KMS-11 (cell line): Measurements from ENCODE around the gene ATP6V0D1.

Experiments
- H2AFZ ChIP-seq: fragments of 200-600 bp; sonication (generic); 2 replicates; pipeline ENCODE4 v1.6.1; 2016; ENCODE audit warnings: antibody characterized with exemption, mixed run types, low read depth
- H3K27ac ChIP-seq: fragments of 200-600 bp; sonication (generic); 2 replicates; pipeline ENCODE4 v1.6.1; 2016; ENCODE audit warnings: mild to moderate bottlenecking, mixed run types
- H3K27me3 ChIP-seq: fragments of 200-600 bp; sonication (generic); 2 replicates; pipeline ENCODE4 v1.6.1; 2017; ENCODE audit warnings: mild to moderate bottlenecking, low read depth, mixed run types, moderate library complexity; ENCODE audit not compliant: insufficient read depth
- H3K36me3 ChIP-seq: fragments of 200-600 bp; sonication (generic); 2 replicates; pipeline ENCODE4 v1.6.1; 2017; ENCODE audit warnings: mild to moderate bottlenecking, mixed run types; ENCODE audit not compliant: insufficient read depth
- H3K4me1 ChIP-seq: fragments of 200-600 bp; sonication (generic); 2 replicates; pipeline ENCODE4 v1.6.1; 2016; ENCODE audit warnings: mild to moderate bottlenecking, low read depth, mixed run types; ENCODE audit not compliant: poor library complexity, severe bottlenecking
- H3K4me2 ChIP-seq: fragments of 200-600 bp; sonication (generic); 2 replicates; pipeline ENCODE4 v1.7.0; 2016; ENCODE audit warnings: mild to moderate bottlenecking, mixed run types
- H3K4me3 ChIP-seq: fragments of 200-600 bp; sonication (generic); IDR thresholded peaks from 2 replicates; pipeline ENCODE4 v1.6.1; 2017; ENCODE audit warnings: low read depth, low read length, mixed read lengths; ENCODE audit not compliant: insufficient read depth
- H3K79me2 ChIP-seq: fragments of 200-600 bp; sonication (generic); 2 replicates; pipeline ENCODE4 v1.6.1; 2016; ENCODE audit warnings: low read depth, mixed run types; ENCODE audit not compliant: insufficient read depth
- H3K9ac ChIP-seq: fragments of 200-600 bp; sonication (generic); 2 replicates; pipeline ENCODE4 v1.6.1; 2016; ENCODE audit warnings: mild to moderate bottlenecking, mixed run types
- H4K20me1 ChIP-seq: fragments of 200-600 bp; sonication (generic); 2 replicates; pipeline ENCODE4 v1.6.1; 2016; ENCODE audit warnings: mild to moderate bottlenecking, mixed run types; ENCODE audit not compliant: insufficient read depth
- TF ChIP-seq, protein P1 (sequence below): fragments of 200-600 bp; sonication (generic); conservative IDR thresholded peaks from 2 replicates; pipeline ENCODE4 v1.6.1; 2017; ENCODE audit warnings: low read depth, mild to moderate bottlenecking, antibody characterized with exemption, low read length, moderate library complexity, mixed read lengths

Gene ATP6V0D1

DNA sequence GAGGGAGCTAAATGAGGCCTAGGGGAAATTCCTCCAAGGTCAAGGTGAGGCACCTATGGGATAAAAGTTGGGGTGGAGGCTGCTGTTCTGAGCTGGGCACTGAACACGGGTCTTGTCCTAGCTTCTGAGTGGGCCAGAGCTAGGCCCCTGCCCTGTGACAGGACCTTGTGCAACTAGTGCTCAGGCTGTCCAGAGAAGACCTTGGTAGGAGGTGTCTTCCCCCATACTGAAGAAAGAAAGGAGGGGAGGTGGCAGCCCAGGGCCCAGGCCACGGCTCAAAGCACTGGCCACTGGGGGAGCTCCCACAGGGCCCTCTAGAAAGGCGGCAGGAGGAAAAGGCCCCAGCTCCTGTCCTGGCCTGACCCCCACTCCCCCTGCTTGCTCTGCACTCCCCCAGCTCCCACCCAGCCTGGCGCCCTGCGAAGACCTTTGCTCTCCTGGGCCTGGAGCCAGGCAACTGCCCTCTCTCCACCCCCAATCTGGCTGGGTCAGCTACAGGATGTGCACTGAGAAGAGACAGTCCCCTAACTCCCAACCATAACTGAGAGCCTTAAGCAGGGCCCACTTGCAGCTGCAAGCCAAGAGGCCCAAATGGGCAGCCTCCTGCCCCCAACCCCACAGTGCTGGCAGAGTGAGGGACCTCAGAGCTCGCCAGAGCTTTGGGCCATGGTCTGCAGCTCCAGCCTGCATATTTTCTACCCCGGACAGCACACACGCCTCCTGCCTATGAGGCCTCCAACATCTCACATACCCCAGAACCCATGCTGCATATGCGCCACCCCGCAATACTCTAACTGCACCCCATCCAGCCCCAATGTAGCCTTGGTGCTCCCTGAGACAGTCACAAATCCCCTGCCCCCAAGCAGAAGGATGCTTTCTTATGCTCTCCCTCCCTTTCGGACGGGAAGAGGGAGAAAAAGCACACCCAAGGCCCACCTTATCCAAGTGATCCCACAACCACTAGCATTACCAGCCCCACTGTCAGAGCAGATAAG, 34.7 kb downstream of the ATP6V0D1 start:
- no peak overlapping the region for H2AFZ ChIP-seq
- H3K4me3 ChIP-seq, result no peak overlapping the region
- H3K4me2 ChIP-seq, result no peak overlapping the region
- H3K9ac ChIP-seq, result no peak overlapping the region
- no peaks in the 10 kb centered on the region for H4K20me1 ChIP-seq
- H3K27me3 ChIP-seq, result no peaks in the 10 kb centered on the region
- H3K4me1 ChIP-seq, result peaks cover under 1% of the 10 kb centered on the region
- no peak overlapping the region for H3K27ac ChIP-seq
- TF ChIP-seq, protein P1, sequence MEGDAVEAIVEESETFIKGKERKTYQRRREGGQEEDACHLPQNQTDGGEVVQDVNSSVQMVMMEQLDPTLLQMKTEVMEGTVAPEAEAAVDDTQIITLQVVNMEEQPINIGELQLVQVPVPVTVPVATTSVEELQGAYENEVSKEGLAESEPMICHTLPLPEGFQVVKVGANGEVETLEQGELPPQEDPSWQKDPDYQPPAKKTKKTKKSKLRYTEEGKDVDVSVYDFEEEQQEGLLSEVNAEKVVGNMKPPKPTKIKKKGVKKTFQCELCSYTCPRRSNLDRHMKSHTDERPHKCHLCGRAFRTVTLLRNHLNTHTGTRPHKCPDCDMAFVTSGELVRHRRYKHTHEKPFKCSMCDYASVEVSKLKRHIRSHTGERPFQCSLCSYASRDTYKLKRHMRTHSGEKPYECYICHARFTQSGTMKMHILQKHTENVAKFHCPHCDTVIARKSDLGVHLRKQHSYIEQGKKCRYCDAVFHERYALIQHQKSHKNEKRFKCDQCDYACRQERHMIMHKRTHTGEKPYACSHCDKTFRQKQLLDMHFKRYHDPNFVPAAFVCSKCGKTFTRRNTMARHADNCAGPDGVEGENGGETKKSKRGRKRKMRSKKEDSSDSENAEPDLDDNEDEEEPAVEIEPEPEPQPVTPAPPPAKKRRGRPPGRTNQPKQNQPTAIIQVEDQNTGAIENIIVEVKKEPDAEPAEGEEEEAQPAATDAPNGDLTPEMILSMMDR, result no peak
- H3K79me2 ChIP-seq, result no peaks in the 10 kb centered on the region
- H3K36me3 ChIP-seq, result no peaks in the 10 kb centered on the region

DNA sequence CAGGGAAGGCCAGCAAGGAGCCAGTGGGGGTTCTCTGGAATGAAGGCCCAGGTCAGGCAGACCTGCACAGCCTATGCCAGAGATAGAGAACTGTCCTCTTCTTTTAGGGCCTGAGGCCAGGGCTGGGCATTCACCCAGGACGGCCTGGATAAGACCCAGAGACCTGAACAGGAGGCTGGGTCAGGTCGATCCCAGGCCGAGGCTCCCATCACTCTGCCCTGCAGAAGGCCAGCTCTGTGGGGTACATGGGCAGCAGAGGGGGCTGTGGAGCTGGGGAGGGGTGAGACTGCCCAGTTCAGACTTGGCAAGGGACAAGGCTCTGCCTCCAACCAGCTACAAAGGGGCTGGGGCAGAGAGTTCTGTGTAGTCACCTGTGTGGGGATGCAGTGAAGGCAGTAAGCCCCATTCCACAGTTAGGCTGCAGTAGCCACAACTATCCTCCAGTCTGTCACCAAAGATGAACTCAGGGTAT, 35.5 kb downstream of the ATP6V0D1 start:
- Histone ChIP-seq H3K4me3 (no peak overlapping the region), H3K4me1 (no peaks in the 10 kb centered on the region), H3K4me2 (no peak overlapping the region), H3K27me3 (no peaks in the 10 kb centered on the region), H3K9ac (no peak overlapping the region), H3K79me2 (no peaks in the 10 kb centered on the region), H3K27ac (no peak overlapping the region), H4K20me1 (no peaks in the 10 kb centered on the region), H2AFZ (no peak overlapping the region), H3K36me3 (no peaks in the 10 kb centered on the region)
- TF ChIP-seq, protein P1, result no peak

DNA sequence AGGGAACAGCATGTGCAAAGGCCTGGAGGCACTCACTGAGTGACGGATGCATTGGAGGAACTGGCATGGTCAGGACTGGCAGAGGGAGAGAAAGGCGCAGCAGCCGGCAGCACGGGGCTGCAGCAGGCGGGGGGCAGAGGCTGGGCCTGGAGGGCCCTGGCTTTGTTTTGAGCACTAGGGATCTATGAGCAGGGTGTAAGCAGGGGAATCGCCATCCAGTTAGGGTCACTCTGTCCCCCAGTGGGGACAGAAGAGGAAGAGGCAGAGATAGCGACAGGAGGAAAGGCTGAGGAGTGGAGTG, 35.9 kb downstream of the ATP6V0D1 start:
- H2AFZ ChIP-seq, result no peak overlapping the region
- no peak overlapping the region for H3K9ac ChIP-seq
- H3K4me3 ChIP-seq, result no peak overlapping the region
- H3K4me1 ChIP-seq, result no peaks in the 10 kb centered on the region
- H3K27ac ChIP-seq, result no peak overlapping the region
- TF ChIP-seq, protein P1, result no peak
- no peaks in the 10 kb centered on the region for H4K20me1 ChIP-seq
- H3K36me3 ChIP-seq, result no peaks in the 10 kb centered on the region
- H3K27me3 ChIP-seq, result no peaks in the 10 kb centered on the region
- H3K79me2 ChIP-seq, result no peaks in the 10 kb centered on the region
- H3K4me2 ChIP-seq, result no peak overlapping the region

DNA sequence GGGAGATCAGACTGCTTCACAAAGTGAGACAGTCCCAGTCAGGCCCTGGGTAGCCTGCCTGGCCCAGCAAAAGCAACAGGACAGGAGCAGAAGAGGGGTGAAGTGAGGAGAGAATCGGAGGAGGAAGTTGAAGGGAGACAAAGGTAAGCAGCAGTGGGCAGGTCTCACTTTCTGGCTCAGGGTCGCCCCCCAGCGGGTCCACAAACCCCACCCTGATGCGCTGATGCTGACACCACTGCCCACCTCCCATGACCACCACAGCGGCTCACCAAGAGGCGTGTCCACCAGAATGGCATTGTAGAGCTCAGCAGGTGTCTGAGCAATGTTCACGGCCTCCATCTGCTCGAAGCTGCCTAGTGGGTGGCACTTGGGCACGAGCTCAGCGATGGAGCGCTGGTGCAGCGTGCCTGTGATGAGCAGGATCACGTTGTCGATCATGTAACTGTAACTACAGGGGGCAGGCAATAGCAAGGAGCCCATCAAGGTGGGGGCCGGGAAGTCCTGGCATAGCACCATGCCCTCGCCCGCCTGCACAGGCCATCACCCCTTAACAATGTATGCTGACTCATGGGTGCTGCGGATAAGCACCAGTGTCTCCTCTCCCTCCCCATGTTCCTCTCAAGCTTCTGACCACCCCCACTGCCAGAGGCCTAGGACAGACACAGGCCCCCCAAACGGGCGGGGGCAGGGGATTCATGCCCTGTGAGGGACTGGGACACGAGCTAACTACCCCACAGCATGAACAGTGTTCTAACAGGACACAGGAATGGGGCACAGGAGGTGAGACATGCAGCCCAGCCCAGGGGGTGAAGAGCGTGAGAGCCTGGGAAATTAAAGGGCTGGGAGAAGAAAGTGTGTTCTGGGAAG, 36.5 kb downstream of the ATP6V0D1 start:
- H3K79me2 ChIP-seq, result no peaks in the 10 kb centered on the region
- H3K36me3 ChIP-seq, result no peaks in the 10 kb centered on the region
- no peak overlapping the region for H3K9ac ChIP-seq
- H3K27me3 ChIP-seq, result no peaks in the 10 kb centered on the region
- H3K4me2 ChIP-seq, result no peak overlapping the region
- no peaks in the 10 kb centered on the region for H4K20me1 ChIP-seq
- H3K27ac ChIP-seq, result no peak overlapping the region
- TF ChIP-seq, protein P1, result no peak
- no peak overlapping the region for H2AFZ ChIP-seq
- H3K4me3 ChIP-seq, result no peak overlapping the region
- no peaks in the 10 kb centered on the region for H3K4me1 ChIP-seq
